GM12878 (cell line): ENCODE data around the gene QSOX1. TPM values are rescaled to one million over a fixed set of nuclear protein-coding genes. Genes with fewer than 3 reads are reported as not detected.

Experiments used
- ATAC-seq: fragments of 200-7000 bp; cut with Tn5 transposase; 3 replicates; pipeline ENCODE4 v1.9.1; 2020; ENCODE audit warnings: mild to moderate bottlenecking, moderate library complexity
- BruUV-seq: library from RNA; stranded (reverse); fragments of 400-500 nt; replicated peaks from 2 replicates; lab custom pipeline; 2021; lab: Mats Ljungman, UMichigan
- CTCF ChIA-PET: fragments of 300-600 bp; sonication (Branson Sonifier 250); formaldehyde crosslinking; extraction: SDS; loops from one replicate; lab custom pipeline; 2021; ENCODE audit warnings: inconsistent platforms; lab: Yijun Ruan, JAX
- POLR2A ChIA-PET: fragments of 350-600 bp; formaldehyde crosslinking; extraction: SDS; loops from one replicate; lab custom pipeline; 2021; ENCODE audit warnings: inconsistent platforms; lab: Charles Lee
- RAD21 ChIA-PET: fragments of 300-600 bp; sonication (Branson Sonifier 250); formaldehyde crosslinking; loops from one replicate; lab custom pipeline; 2023; ENCODE audit warnings: antibody characterized with exemption; ENCODE audit not compliant: unreplicated experiment; lab: Charles Lee
- SMC1A ChIA-PET: fragments of 300-600 bp; sonication (Branson Sonifier 250); formaldehyde crosslinking; loops from one replicate; lab custom pipeline; 2023; ENCODE audit not compliant: unreplicated experiment, uncharacterized antibody; lab: Charles Lee
- DNase-seq: peaks from one replicate; pipeline ENCODE4 v3.0.0-alpha.2; 2011; ENCODE audit warnings: low read depth, low spot score
- FAIRE-seq: peaks from 3 replicates; lab custom pipeline; 2011; peaks lifted over from hg19 to GRCh38; lab: Jason Lieb, UNC
- H2AFZ ChIP-seq: 2 replicates; pipeline ENCODE4 v1.6.0; 2011; ENCODE audit warnings: low read depth, low read length, control low read depth; ENCODE audit not compliant: control insufficient read depth
- H3K27ac ChIP-seq: 2 replicates; pipeline ENCODE4 v1.5.1; 2011; ENCODE audit warnings: control low read depth; ENCODE audit not compliant: control insufficient read depth, insufficient read depth
- H3K27me3 ChIP-seq, 2 experiments: replicated peaks in 1 of 2; 2 replicates each; pipeline versions ENCODE4 v1.6.0 to v1.6.1; 2011; ENCODE audit warnings: low read length in 1 of 2; ENCODE audit not compliant: control insufficient read depth in 2 of 2, insufficient read depth in 2 of 2
- H3K36me3 ChIP-seq, 2 experiments: 2 replicates each; pipeline ENCODE4 v1.5.1; 2011; ENCODE audit warnings: low read length in 1 of 2; ENCODE audit not compliant: control insufficient read depth in 2 of 2, insufficient read depth in 2 of 2
- H3K4me1 ChIP-seq: 2 replicates; pipeline ENCODE4 v1.6.1; 2011; ENCODE audit warnings: mild to moderate bottlenecking, low read length, moderate library complexity, mixed read lengths; ENCODE audit not compliant: control insufficient read depth, insufficient read depth
- H3K4me2 ChIP-seq: 2 replicates; pipeline ENCODE4 v1.6.0; 2011; ENCODE audit warnings: control low read depth; ENCODE audit not compliant: control insufficient read depth, insufficient read depth
- H3K4me3 ChIP-seq: fragments of 200-600 bp; sonication (generic); 2 replicates; pipeline ENCODE4 v1.5.1; 2016
- H3K79me2 ChIP-seq: 2 replicates; pipeline ENCODE4 v1.6.0; 2011; ENCODE audit warnings: low read length; ENCODE audit not compliant: control insufficient read depth, insufficient read depth
- H3K9ac ChIP-seq: 2 replicates; pipeline ENCODE4 v1.8.0; 2011; ENCODE audit warnings: low read length, control low read depth, mixed read lengths; ENCODE audit not compliant: control insufficient read depth, insufficient read depth
- H3K9me3 ChIP-seq: replicated peaks from 3 replicates; pipeline ENCODE4 v1.5.1; 2011; ENCODE audit warnings: mild to moderate bottlenecking, low read length; ENCODE audit not compliant: control insufficient read depth, insufficient read depth
- H4K20me1 ChIP-seq: 2 replicates; pipeline ENCODE4 v1.6.0; 2011; ENCODE audit not compliant: control insufficient read depth, insufficient read depth
- CREM ChIP-seq: IDR thresholded peaks from 2 replicates; pipeline ENCODE4 v1.6.1; 2014; ENCODE audit warnings: antibody characterized with exemption, low read depth
- EP300 ChIP-seq, 2 experiments: fragments of 150-350 bp in 1 of 2; IDR thresholded peaks; 2 replicates each; pipeline ENCODE4 v1.6.1; 2011 to 2012; ENCODE audit warnings: low read depth in 2 of 2, low read length in 2 of 2, borderline replicate concordance in 1 of 2, improper control_type of control experiment in 1 of 2, inconsistent platforms in 1 of 2; ENCODE audit not compliant: control insufficient read depth in 1 of 2
- IRF3 ChIP-seq: fragments of 450-650 bp; IDR thresholded peaks from 2 replicates; pipeline ENCODE4 v1.6.1; 2014; ENCODE audit warnings: mild to moderate bottlenecking
- MTA3 ChIP-seq: IDR thresholded peaks from 2 replicates; pipeline ENCODE4 v1.6.1; 2012; ENCODE audit warnings: low read length, inconsistent platforms, borderline replicate concordance
- POLR2AphosphoS2 ChIP-seq: IDR thresholded peaks from 2 replicates; pipeline ENCODE4 v1.6.1; 2011; ENCODE audit warnings: low read depth, mild to moderate bottlenecking, low read length, improper control_type of control experiment, moderate library complexity
- PRDM15 ChIP-seq: fragments of 450-650 bp; formaldehyde crosslinking; IDR thresholded peaks from 2 replicates; pipeline ENCODE4 v1.4.0; 2020; ENCODE audit warnings: mild to moderate bottlenecking, moderate library complexity
- ZBTB4 ChIP-seq: fragments of 450-650 bp; formaldehyde crosslinking; IDR thresholded peaks from 2 replicates; pipeline ENCODE4 v1.4.0; 2022; ENCODE audit warnings: mild to moderate bottlenecking, moderate library complexity
- WGBS: methylation state at CpG from one replicate; pipeline ENCODE4 v1.1.6; 2016; ENCODE audit warnings: low lambda C conversion rate; ENCODE audit not compliant: insufficient replicate concordance, insufficient coverage; ENCODE audit errors: missing lambda C conversion rate; 5-methylcytosine and 5-hydroxymethylcytosine counted together
- in situ Hi-C: fragments of 300-500 bp; cut with MboI; formaldehyde crosslinking; loops from 9 replicates; pipeline ENCODE4 v1.14.3; 2018; ENCODE audit warnings: mixed read lengths
- intact Hi-C: fragments of 100-400 bp; cut with micrococcal nuclease; formaldehyde crosslinking; loops from one replicate; pipeline ENCODE4 v1.14.2; 2022; ENCODE audit not compliant: unreplicated experiment
- polyA plus RNA-seq, 11 experiments: library from polyadenylated mRNA; depleted of rRNA in 4 of 11; unstranded in 6 of 11; stranded (reverse) in 5 of 11; fragments of >200 nt; fragmentation: Nextera tagmentation in 4 of 11; fragmentation: Illumina TruSeq in 1 of 11; extraction: Ambion mirVana in 4 of 11; extraction: Trizol in 1 of 11; gene quantifications; 1 replicate in 1 of 11; 2 replicates in 10 of 11; pipeline versions ENCODE4 v1.2.1 to v1.2.3, GENCODE V29; 2011 to 2016; ENCODE audit warnings: inconsistent platforms in 2 of 11, missing spikeins in 2 of 11, low read depth in 1 of 11
- total RNA-seq, 4 experiments: library from RNA; depleted of rRNA in 3 of 4; stranded (reverse); fragments of >200 nt in 3 of 4; fragmentation: Illumina TruSeq in 1 of 4; extraction: Trizol in 1 of 4; gene quantifications; 2 replicates each; pipeline versions ENCODE4 v1.2.1 to v1.2.3, GENCODE V29; 2013 to 2021
- TF ChIP-seq, protein P1 (sequence below), 3 experiments: IDR thresholded peaks in 2 of 3; conservative IDR thresholded peaks in 1 of 3; 2 replicates each; pipeline ENCODE4 v1.5.1; 2011; ENCODE audit warnings: low read depth in 3 of 3, low read length in 3 of 3, mild to moderate bottlenecking in 3 of 3, control low read depth in 2 of 3, moderate library complexity in 2 of 3, inconsistent platforms in 1 of 3, mixed read lengths in 1 of 3; ENCODE audit not compliant: control insufficient read depth in 2 of 3, insufficient read depth in 1 of 3; ENCODE audit errors: extremely low read depth in 1 of 3

Gene QSOX1
- total and polyA plus RNA-seq, 10 of the 15 experiments (the other 5 are each of a cell fraction or from before 2014, with no cell fraction given), result 1.8 to 31.3 (median 11.2) TPM

- in situ Hi-C loops (no loop called here), intact Hi-C loops (no loop called here)
- ChIA-PET POLR2A (no interaction called here), CTCF (interaction anchor here (1.9 kb wide), 1 partner anchor 45 kb away, joined by 4 read pairs; no protein-coding TSS in a partner anchor), RAD21 (no interaction called here), SMC1A (no interaction called here)
- H3K9me3 ChIP-seq, result no peaks in the 10 kb centered on the region; the same call in 2 of the 3 replicates
- ATAC-seq (no peak), DNase-seq (no peak), FAIRE-seq (no peak)
- no peak for TF ChIP-seq CREM
- TF ChIP-seq POLR2AphosphoS2, result no peak
- no peak for TF ChIP-seq ZBTB4 (CRISPR knock-in tag)
- TF ChIP-seq, protein P1, sequence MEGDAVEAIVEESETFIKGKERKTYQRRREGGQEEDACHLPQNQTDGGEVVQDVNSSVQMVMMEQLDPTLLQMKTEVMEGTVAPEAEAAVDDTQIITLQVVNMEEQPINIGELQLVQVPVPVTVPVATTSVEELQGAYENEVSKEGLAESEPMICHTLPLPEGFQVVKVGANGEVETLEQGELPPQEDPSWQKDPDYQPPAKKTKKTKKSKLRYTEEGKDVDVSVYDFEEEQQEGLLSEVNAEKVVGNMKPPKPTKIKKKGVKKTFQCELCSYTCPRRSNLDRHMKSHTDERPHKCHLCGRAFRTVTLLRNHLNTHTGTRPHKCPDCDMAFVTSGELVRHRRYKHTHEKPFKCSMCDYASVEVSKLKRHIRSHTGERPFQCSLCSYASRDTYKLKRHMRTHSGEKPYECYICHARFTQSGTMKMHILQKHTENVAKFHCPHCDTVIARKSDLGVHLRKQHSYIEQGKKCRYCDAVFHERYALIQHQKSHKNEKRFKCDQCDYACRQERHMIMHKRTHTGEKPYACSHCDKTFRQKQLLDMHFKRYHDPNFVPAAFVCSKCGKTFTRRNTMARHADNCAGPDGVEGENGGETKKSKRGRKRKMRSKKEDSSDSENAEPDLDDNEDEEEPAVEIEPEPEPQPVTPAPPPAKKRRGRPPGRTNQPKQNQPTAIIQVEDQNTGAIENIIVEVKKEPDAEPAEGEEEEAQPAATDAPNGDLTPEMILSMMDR (IDR thresholded peaks at IDR 0.05 in 2 of 3, conservative IDR thresholded peaks at IDR 0.05 in 1 of 3; ENCODE audit: control insufficient read depth in 2 of 3, extremely low read depth in 1 of 3, insufficient read depth in 1 of 3, low read depth in 3 of 3, low read length in 3 of 3), result no peak
- no peak for TF ChIP-seq MTA3
- no peak for TF ChIP-seq IRF3
- no peak for TF ChIP-seq PRDM15 (CRISPR knock-in tag)
- no peak for TF ChIP-seq EP300 (IDR thresholded peaks at IDR 0.05; ENCODE audit: borderline replicate concordance in 1 of 2, control insufficient read depth in 1 of 2, low read depth in 2 of 2, low read length in 2 of 2)
- H4K20me1 ChIP-seq, result peaks cover 3% of the 10 kb centered on the region; the same call in 1 of the 2 replicates
- H3K27ac ChIP-seq, result no peak overlapping the region
- 2% methylated on average over 2 of the region's 2 CpGs for WGBS
- no peak overlapping the region for H3K4me3 ChIP-seq
- no peak overlapping the region for H3K4me2 ChIP-seq
- peaks cover 6% of the 10 kb centered on the region for H3K4me1 ChIP-seq
- no peak overlapping the region for H3K9ac ChIP-seq
- no TSS peak for BruUV-seq
- no peaks in the 10 kb centered on the region for H3K79me2 ChIP-seq
- peaks cover 7 to 11% of the 10 kb centered on the region in 2 experiments for H3K27me3 ChIP-seq
- no peaks in the 10 kb centered on the region for H3K36me3 ChIP-seq
- H2AFZ ChIP-seq, result no peak overlapping the region
Observed at GRCh38 chr1:180225403-180225802, 70.7 kb downstream of the QSOX1 start.
